Keratinocyte (primary cell): ENCODE data around the gene SFRP2. TPM values are rescaled to one million over a fixed set of nuclear protein-coding genes. Genes with fewer than 3 reads are reported as not detected.

Experiments
- DNase-seq: peaks from one replicate; pipeline ENCODE4 v3.0.0-alpha.2; 2011; ENCODE audit warnings: low read depth, missing footprints, low spot score
- FAIRE-seq: peaks from 2 replicates; lab custom pipeline; 2011; peaks lifted over from hg19 to GRCh38; lab: Jason Lieb, UNC
- H2AFZ ChIP-seq: 2 replicates; pipeline ENCODE4 v1.6.0; 2012; ENCODE audit warnings: low read length, control low read depth, inconsistent platforms; ENCODE audit not compliant: control insufficient read depth
- H3K27ac ChIP-seq: 2 replicates; pipeline ENCODE4 v1.5.1; 2011; ENCODE audit warnings: low read length; ENCODE audit not compliant: control insufficient read depth, insufficient read depth
- H3K27me3 ChIP-seq: 3 replicates; pipeline ENCODE4 v1.6.0; 2011; ENCODE audit warnings: low read length; ENCODE audit not compliant: control insufficient read depth, insufficient read depth; ENCODE audit errors: extremely low read depth
- H3K36me3 ChIP-seq, 2 experiments: 2 replicates in 1 of 2; 3 replicates in 1 of 2; pipeline ENCODE4 v1.5.1; 2011; ENCODE audit warnings: low read length in 2 of 2, mild to moderate bottlenecking in 1 of 2; ENCODE audit not compliant: control insufficient read depth in 2 of 2, insufficient read depth in 2 of 2; ENCODE audit errors: extremely low read depth in 1 of 2
- H3K4me1 ChIP-seq: 3 replicates; pipeline ENCODE4 v1.5.1; 2011; ENCODE audit warnings: low read length; ENCODE audit not compliant: control insufficient read depth, insufficient read depth; ENCODE audit errors: extremely low read depth
- H3K4me2 ChIP-seq: 3 replicates; pipeline ENCODE4 v1.6.0; 2011; ENCODE audit warnings: low read depth, low read length; ENCODE audit not compliant: control insufficient read depth, insufficient read depth; ENCODE audit errors: extremely low read depth
- H3K4me3 ChIP-seq, 3 experiments: fragments of 200-600 bp in 1 of 3; sonication (generic) in 1 of 3; 2 replicates in 2 of 3; 3 replicates in 1 of 3; pipeline ENCODE4 v1.5.1; 2011 to 2016; ENCODE audit warnings: low read length in 3 of 3, mild to moderate bottlenecking in 3 of 3, control low read depth in 2 of 3, inconsistent platforms in 1 of 3, low read depth in 1 of 3, mixed read lengths in 1 of 3, mixed run types in 1 of 3, moderate library complexity in 1 of 3; ENCODE audit not compliant: control insufficient read depth in 2 of 3, insufficient read depth in 2 of 3; ENCODE audit errors: extremely low read depth in 1 of 3
- H3K79me2 ChIP-seq: 2 replicates; pipeline ENCODE4 v1.6.0; 2012; ENCODE audit warnings: low read length; ENCODE audit not compliant: control insufficient read depth, insufficient read depth
- H3K9ac ChIP-seq: 3 replicates; pipeline ENCODE4 v1.6.0; 2011; ENCODE audit warnings: low read length; ENCODE audit not compliant: control insufficient read depth, insufficient read depth; ENCODE audit errors: extremely low read depth
- H3K9me1 ChIP-seq: 3 replicates; pipeline ENCODE4 v1.6.0; 2011; ENCODE audit warnings: low read length; ENCODE audit not compliant: control insufficient read depth, insufficient read depth; ENCODE audit errors: extremely low read depth
- H3K9me3 ChIP-seq: 2 replicates; pipeline ENCODE4 v1.5.1; 2012; ENCODE audit warnings: low read depth, low read length; ENCODE audit not compliant: control insufficient read depth
- H4K20me1 ChIP-seq: 3 replicates; pipeline ENCODE4 v1.6.0; 2011; ENCODE audit warnings: low read length; ENCODE audit not compliant: control insufficient read depth, insufficient read depth; ENCODE audit errors: extremely low read depth
- CTCF ChIP-seq, 3 experiments: IDR thresholded peaks in 1 of 3; conservative IDR thresholded peaks in 1 of 3; optimal IDR thresholded peaks in 1 of 3; 2 replicates in 2 of 3; 3 replicates in 1 of 3; pipeline versions ENCODE3 to v1.5.1; 2011; ENCODE audit warnings: low read length in 3 of 3, mild to moderate bottlenecking in 3 of 3, moderate library complexity in 2 of 3, control low read depth in 1 of 3, inconsistent platforms in 1 of 3; ENCODE audit not compliant: insufficient read depth in 2 of 3; ENCODE audit errors: extremely low read depth in 1 of 3
- EZH2 ChIP-seq: IDR thresholded peaks from one replicate; pipeline ENCODE4 v1.6.1; 2012; ENCODE audit warnings: inconsistent platforms, mild to moderate bottlenecking, low read length, moderate library complexity
- dilution Hi-C: fragments of 300-500 bp; cut with MboI; formaldehyde crosslinking; loops from one replicate; pipeline ENCODE4 v1.7.0; 2020; ENCODE audit warnings: low sequenced_read_pairs; ENCODE audit not compliant: extremely low pct_ligation_motif_present
- polyA plus RNA-seq, 5 experiments: library from polyadenylated mRNA; depleted of rRNA in 3 of 5; stranded (reverse) in 3 of 5; stranded (forward) in 1 of 5; unstranded in 1 of 5; fragments of >200 nt; gene quantifications; 1 replicate in 1 of 5; 2 replicates in 3 of 5; 3 replicates in 1 of 5; pipeline versions ENCODE4 v1.2.1 to v1.2.3, GENCODE V29; 2011 to 2012; ENCODE audit warnings: missing spikeins in 2 of 5, low read depth in 1 of 5, low replicate concordance in 1 of 5

The SFRP2 gene
- polyA plus RNA-seq, 1 donor (not counting 4 experiments of a cell fraction or from before 2014, with no cell fraction given), result not detected

GRCh38 chr4:153782581-153782980 lies 6.3 kb downstream of the SFRP2 start:
- dilution Hi-C loops, result no loop called here
- Histone ChIP-seq H3K9me3 (no peaks in the 10 kb centered on the region), H2AFZ (no peak overlapping the region), H3K79me2 (no peaks in the 10 kb centered on the region), H3K9ac (no peak overlapping the region), H3K4me2 (no peak overlapping the region), H3K4me3 (no peak overlapping the region), H3K36me3 (no peaks in the 10 kb centered on the region), H3K27me3 (peaks cover 27% of the 10 kb centered on the region), H3K4me1 (no peaks in the 10 kb centered on the region), H3K27ac (no peak overlapping the region), H4K20me1 (no peaks in the 10 kb centered on the region), H3K9me1 (no peaks in the 10 kb centered on the region)
- DNase-seq (no peak), FAIRE-seq (no peak)
- TF ChIP-seq EZH2 (no peak), CTCF (optimal IDR thresholded peaks at IDR 0.05 in 1 of 3, IDR thresholded peaks at IDR 0.05 in 1 of 3, conservative IDR thresholded peaks at IDR 0.05 in 1 of 3; ENCODE audit: extremely low read depth in 1 of 3, insufficient read depth in 2 of 3, low read length in 3 of 3) (no peak)

GRCh38 chr4:153781717-153782416 lies 7.0 kb downstream of the SFRP2 start:
- Histone ChIP-seq H3K9me1 (no peaks in the 10 kb centered on the region), H3K27me3 (peaks cover 23% of the 10 kb centered on the region), H3K4me3 (no peak overlapping the region), H3K27ac (no peak overlapping the region), H3K9ac (no peak overlapping the region), H3K4me2 (no peak overlapping the region), H3K79me2 (no peaks in the 10 kb centered on the region), H2AFZ (no peak overlapping the region), H3K9me3 (no peaks in the 10 kb centered on the region), H3K4me1 (no peaks in the 10 kb centered on the region), H4K20me1 (no peaks in the 10 kb centered on the region), H3K36me3 (no peaks in the 10 kb centered on the region)
- TF ChIP-seq EZH2 (no peak), CTCF (optimal IDR thresholded peaks at IDR 0.05 in 1 of 3, IDR thresholded peaks at IDR 0.05 in 1 of 3, conservative IDR thresholded peaks at IDR 0.05 in 1 of 3; ENCODE audit: extremely low read depth in 1 of 3, insufficient read depth in 2 of 3, low read length in 3 of 3) (no peak)
- dilution Hi-C loops, result no loop called here
- DNase-seq (no peak), FAIRE-seq (no peak)
